Glutamatergic neuron (in vitro differentiated cells): ENCODE data around the gene ANKRD16. TPM values are rescaled to one million over a fixed set of nuclear protein-coding genes. Genes with fewer than 3 reads are reported as not detected.
A peak's percentile ranks its signal among the peaks of the same experiment; 100 is the strongest.

Experiments used
- DNase-seq: peaks from one replicate; pipeline ENCODE4 v3.0.0; 2022
- H3K27ac Mint-ChIP-seq: one replicate; pipeline ENCODE4 v1.8.0; 2020; ENCODE audit warnings: mild to moderate bottlenecking, mixed read lengths, inconsistent platforms; ENCODE audit not compliant: unreplicated experiment
- H3K27me3 Mint-ChIP-seq: one replicate; pipeline ENCODE4 v1.8.0; 2020; ENCODE audit warnings: mild to moderate bottlenecking, moderate library complexity, mixed read lengths, inconsistent platforms; ENCODE audit not compliant: unreplicated experiment
- H3K36me3 Mint-ChIP-seq: one replicate; pipeline ENCODE4 v1.8.0; 2020; ENCODE audit warnings: mild to moderate bottlenecking, mixed read lengths, inconsistent platforms; ENCODE audit not compliant: unreplicated experiment
- H3K4me1 Mint-ChIP-seq: one replicate; pipeline ENCODE4 v1.8.0; 2020; ENCODE audit warnings: mild to moderate bottlenecking, low read depth, mixed read lengths, inconsistent platforms; ENCODE audit not compliant: unreplicated experiment
- H3K4me3 Mint-ChIP-seq: one replicate; pipeline ENCODE4 v1.8.0; 2020; ENCODE audit warnings: mild to moderate bottlenecking, mixed read lengths, inconsistent platforms; ENCODE audit not compliant: unreplicated experiment
- H3K9me3 Mint-ChIP-seq: one replicate; pipeline ENCODE4 v1.8.0; 2020; ENCODE audit warnings: mild to moderate bottlenecking, moderate library complexity, mixed read lengths, inconsistent platforms; ENCODE audit not compliant: unreplicated experiment
- total RNA-seq: library from RNA; stranded (reverse); fragmentation: NEBNext Ultra II Directional; extraction: Animal tissue kit (Norgen Biotek cat#: 25700); gene quantifications from one replicate; pipeline ENCODE4 v1.2.1, GENCODE V29; 2021; ENCODE audit not compliant: unreplicated experiment
- TF ChIP-seq, protein P1 (sequence below): fragments of 200-600 bp; sonication (generic); IDR thresholded peaks from one replicate; pipeline ENCODE4 v1.5.0; 2021; ENCODE audit not compliant: partially characterized antibody, unreplicated experiment

ANKRD16 gene
- total RNA-seq, 1 donor from 2014 or later = 7.5 TPM

- H3K4me1 Mint-ChIP-seq = peaks cover 11% of the 10 kb centered on the region
- no peak for DNase-seq
- H3K36me3 Mint-ChIP-seq = no peaks in the 10 kb centered on the region
- H3K9me3 Mint-ChIP-seq = peaks cover 4% of the 10 kb centered on the region
- H3K27ac Mint-ChIP-seq = peak overlapping the region; percentile 87
- TF ChIP-seq, protein P1, sequence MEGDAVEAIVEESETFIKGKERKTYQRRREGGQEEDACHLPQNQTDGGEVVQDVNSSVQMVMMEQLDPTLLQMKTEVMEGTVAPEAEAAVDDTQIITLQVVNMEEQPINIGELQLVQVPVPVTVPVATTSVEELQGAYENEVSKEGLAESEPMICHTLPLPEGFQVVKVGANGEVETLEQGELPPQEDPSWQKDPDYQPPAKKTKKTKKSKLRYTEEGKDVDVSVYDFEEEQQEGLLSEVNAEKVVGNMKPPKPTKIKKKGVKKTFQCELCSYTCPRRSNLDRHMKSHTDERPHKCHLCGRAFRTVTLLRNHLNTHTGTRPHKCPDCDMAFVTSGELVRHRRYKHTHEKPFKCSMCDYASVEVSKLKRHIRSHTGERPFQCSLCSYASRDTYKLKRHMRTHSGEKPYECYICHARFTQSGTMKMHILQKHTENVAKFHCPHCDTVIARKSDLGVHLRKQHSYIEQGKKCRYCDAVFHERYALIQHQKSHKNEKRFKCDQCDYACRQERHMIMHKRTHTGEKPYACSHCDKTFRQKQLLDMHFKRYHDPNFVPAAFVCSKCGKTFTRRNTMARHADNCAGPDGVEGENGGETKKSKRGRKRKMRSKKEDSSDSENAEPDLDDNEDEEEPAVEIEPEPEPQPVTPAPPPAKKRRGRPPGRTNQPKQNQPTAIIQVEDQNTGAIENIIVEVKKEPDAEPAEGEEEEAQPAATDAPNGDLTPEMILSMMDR = no peak
- no peaks in the 10 kb centered on the region for H3K27me3 Mint-ChIP-seq
- H3K4me3 Mint-ChIP-seq = no peak overlapping the region
Measured at GRCh38 chr10:5906651-5907050, 17.0 kb upstream of the ANKRD16 start.

- H3K27me3 Mint-ChIP-seq = no peaks in the 10 kb centered on the region
- peaks cover 11% of the 10 kb centered on the region for H3K4me1 Mint-ChIP-seq
- peaks cover 2% of the 10 kb centered on the region for H3K9me3 Mint-ChIP-seq
- H3K4me3 Mint-ChIP-seq = peak overlapping the region; percentile 36
- TF ChIP-seq, protein P1 = no peak
- peak; percentile 43 for DNase-seq
- no peaks in the 10 kb centered on the region for H3K36me3 Mint-ChIP-seq
- peak overlapping the region; percentile 87 for H3K27ac Mint-ChIP-seq
Measured at GRCh38 chr10:5905854-5906507, 16.3 kb upstream of the ANKRD16 start.

DNA sequence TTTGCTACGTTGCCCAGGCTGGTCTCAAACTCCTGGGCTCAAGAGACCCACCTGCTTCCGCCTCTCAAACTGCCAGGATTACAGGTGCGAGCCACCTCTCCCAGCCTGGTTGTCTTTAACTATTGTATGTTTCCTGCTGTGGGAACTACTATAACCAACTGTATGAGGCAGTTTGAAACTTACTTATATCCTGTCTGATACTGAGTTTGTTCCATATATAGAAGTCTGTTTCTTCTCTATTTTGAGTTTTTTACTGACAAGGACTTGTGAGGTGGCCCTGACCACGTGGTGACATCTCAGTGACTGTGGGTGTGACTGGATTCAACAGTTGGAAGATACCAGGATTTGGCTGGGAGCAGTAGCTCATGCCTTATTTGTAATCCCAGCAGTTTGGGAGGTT lies 14.5 kb upstream of the ANKRD16 start:
- Mint-ChIP-seq H3K36me3 (no peaks in the 10 kb centered on the region), H3K9me3 (no peaks in the 10 kb centered on the region), H3K4me3 (no peak overlapping the region), H3K27ac (no peak overlapping the region), H3K27me3 (no peaks in the 10 kb centered on the region), H3K4me1 (peaks cover 11% of the 10 kb centered on the region)
- no peak for DNase-seq
- TF ChIP-seq, protein P1 = no peak

- H3K9me3 Mint-ChIP-seq = no peaks in the 10 kb centered on the region
- no peaks in the 10 kb centered on the region for H3K27me3 Mint-ChIP-seq
- H3K36me3 Mint-ChIP-seq = no peaks in the 10 kb centered on the region
- no peak for DNase-seq
- H3K27ac Mint-ChIP-seq = no peak overlapping the region
- TF ChIP-seq, protein P1 = no peak
- no peak overlapping the region for H3K4me3 Mint-ChIP-seq
- peaks cover 10% of the 10 kb centered on the region for H3K4me1 Mint-ChIP-seq
Measured at GRCh38 chr10:5903563-5903962, 13.9 kb upstream of the ANKRD16 start.

DNA sequence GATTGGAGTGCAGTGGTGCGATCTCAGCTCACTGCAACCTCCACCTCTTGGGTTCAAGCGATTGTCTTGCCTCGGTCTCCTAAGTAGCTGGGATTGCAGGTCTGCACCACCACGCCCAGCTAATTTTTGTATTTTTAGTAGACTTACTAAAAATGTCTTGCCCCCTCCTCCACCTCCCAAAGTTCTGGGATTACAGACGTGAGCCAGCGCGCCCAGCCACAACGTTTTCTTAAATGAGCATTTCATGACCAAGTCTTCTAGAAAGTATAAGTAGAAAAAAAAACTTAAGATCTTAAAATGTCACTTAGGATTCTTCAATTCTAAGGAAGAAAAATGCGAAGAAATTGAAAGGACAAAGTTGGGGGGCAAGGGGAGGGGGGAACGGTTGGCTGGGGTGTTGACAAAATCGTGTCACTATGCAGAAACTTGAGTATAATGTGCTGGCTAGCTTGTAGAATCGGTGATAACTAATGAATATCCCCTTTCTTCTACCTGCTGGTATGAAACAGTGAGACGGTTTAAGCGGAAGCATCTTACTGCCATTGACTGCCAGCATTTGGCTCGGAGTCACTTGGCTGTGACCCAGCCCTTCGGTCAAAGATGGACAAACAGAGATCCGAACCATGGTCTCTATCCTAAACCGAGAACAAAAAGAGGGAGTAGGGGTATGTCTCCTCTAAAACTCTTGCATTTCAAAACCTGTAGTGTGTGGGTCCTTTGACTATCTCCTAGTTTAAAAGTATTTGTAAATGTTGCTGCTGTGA lies 13.0 kb upstream of the ANKRD16 start:
- DNase-seq = no peak
- TF ChIP-seq, protein P1 = no peak
- no peak overlapping the region for H3K27ac Mint-ChIP-seq
- no peaks in the 10 kb centered on the region for H3K36me3 Mint-ChIP-seq
- H3K9me3 Mint-ChIP-seq = peaks cover 1% of the 10 kb centered on the region
- no peak overlapping the region for H3K4me3 Mint-ChIP-seq
- H3K27me3 Mint-ChIP-seq = no peaks in the 10 kb centered on the region
- H3K4me1 Mint-ChIP-seq = peaks cover 10% of the 10 kb centered on the region
